Naive thymus-derived CD4-positive, alpha-beta T cell (primary cell): ENCODE data around the gene TMEM167A. TPM values are rescaled to one million over a fixed set of nuclear protein-coding genes. Genes with fewer than 3 reads are reported as not detected.
"Not testable (repeated sequence)": the region's sequence is repeated elsewhere in the genome, so short reads cannot be mapped to it uniquely, and the experiment has no call there.

Experiments
- ATAC-seq: fragments of 150-1000 bp; cut with Tn5 transposase; 2 replicates; pipeline ENCODE4 v1.10.0; 2021; ENCODE audit warnings: mild to moderate bottlenecking, moderate library complexity
- CTCF ChIA-PET: fragments of 350-600 bp; sonication (Branson Sonifier 250); formaldehyde crosslinking; loops from one replicate; lab custom pipeline; 2021; ENCODE audit warnings: antibody characterized with exemption; lab: Charles Lee
- POLR2A ChIA-PET: fragments of 350-600 bp; sonication (Branson Sonifier 250); formaldehyde crosslinking; loops from one replicate; lab custom pipeline; 2021; ENCODE audit warnings: antibody characterized with exemption, inconsistent platforms; lab: Charles Lee
- DNase-seq, 9 donors: peaks; one replicate each; pipeline versions ENCODE4 v3.0.0 to v3.0.0-alpha.2; 2020 to 2022; ENCODE audit warnings: mixed read lengths in 1 of 9
- H3K27ac ChIP-seq: one replicate; pipeline ENCODE4 v1.7.0; 2013; ENCODE audit warnings: mild to moderate bottlenecking, low read depth, low read length, moderate library complexity
- H3K27me3 ChIP-seq, 2 donors: one replicate each; pipeline ENCODE4 v1.7.0; 2013; ENCODE audit warnings: low read length in 2 of 2, mild to moderate bottlenecking in 2 of 2, moderate library complexity in 2 of 2; ENCODE audit not compliant: control insufficient read depth in 2 of 2, insufficient read depth in 2 of 2
- H3K36me3 ChIP-seq, 3 experiments: 1 replicate in 2 of 3; 2 replicates in 1 of 3; pipeline ENCODE4 v1.7.0; 2013; ENCODE audit warnings: low read length in 3 of 3, mild to moderate bottlenecking in 3 of 3, moderate library complexity in 1 of 3; ENCODE audit not compliant: insufficient read depth in 3 of 3, control insufficient read depth in 2 of 3
- H3K4me1 ChIP-seq, 2 donors: one replicate each; pipeline ENCODE4 v1.7.0; 2013; ENCODE audit warnings: low read length in 2 of 2, mild to moderate bottlenecking in 2 of 2, moderate library complexity in 1 of 2; ENCODE audit not compliant: control insufficient read depth in 2 of 2, insufficient read depth in 2 of 2
- H3K4me3 ChIP-seq: 2 replicates; pipeline ENCODE4 v1.7.0; 2013; ENCODE audit warnings: mild to moderate bottlenecking, low read length
- H3K9me3 ChIP-seq, 3 experiments: 1 replicate in 2 of 3; 2 replicates in 1 of 3; pipeline ENCODE4 v1.7.0; 2013; ENCODE audit warnings: low read length in 3 of 3; ENCODE audit not compliant: control insufficient read depth in 2 of 3
- H3K27ac Mint-ChIP-seq, 9 donors: one replicate each; pipeline ENCODE4 v1.8.0; 2020 to 2022; ENCODE audit warnings: mixed read lengths in 9 of 9, mild to moderate bottlenecking in 8 of 9, moderate library complexity in 5 of 9, inconsistent platforms in 2 of 9
- H3K27me3 Mint-ChIP-seq, 5 donors: one replicate each; pipeline ENCODE4 v1.8.0; 2021 to 2022; ENCODE audit warnings: mixed read lengths in 5 of 5, mild to moderate bottlenecking in 1 of 5
- H3K36me3 Mint-ChIP-seq, 5 donors: one replicate each; pipeline ENCODE4 v1.8.0; 2020 to 2022; ENCODE audit warnings: mixed read lengths in 5 of 5, mild to moderate bottlenecking in 3 of 5, inconsistent platforms in 1 of 5
- H3K4me1 Mint-ChIP-seq, 7 donors: one replicate each; pipeline ENCODE4 v1.8.0; 2020 to 2022; ENCODE audit warnings: mixed read lengths in 7 of 7, mild to moderate bottlenecking in 3 of 7, inconsistent platforms in 1 of 7
- H3K4me3 Mint-ChIP-seq, 10 donors: one replicate each; pipeline ENCODE4 v1.8.0; 2020 to 2022; ENCODE audit warnings: mild to moderate bottlenecking in 10 of 10, mixed read lengths in 10 of 10, moderate library complexity in 6 of 10, inconsistent platforms in 2 of 10
- H3K9me3 Mint-ChIP-seq, 11 donors: one replicate each; pipeline ENCODE4 v1.8.0; 2020 to 2022; ENCODE audit warnings: mixed read lengths in 11 of 11, mild to moderate bottlenecking in 4 of 11, inconsistent platforms in 1 of 11, moderate library complexity in 1 of 11
- intact Hi-C, 2 donors: fragments of 100-400 bp; cut with micrococcal nuclease; formaldehyde crosslinking; loops; one replicate each; pipeline ENCODE4 v1.15.1; 2023
- polyA plus RNA-seq, 2 donors: library from polyadenylated mRNA; unstranded; fragments of 300-500 nt; fragmentation: Illumina TruSeq; gene quantifications; one replicate each; pipeline ENCODE4 v1.2.3, GENCODE V29; 2021
- total RNA-seq, 6 experiments: library from RNA in 5 of 6; stranded (reverse) in 5 of 6; gene quantifications; 1 replicate in 5 of 6; 2 replicates in 1 of 6; pipeline ENCODE4 v1.2.3 and lab custom pipeline; 2021 to 2026

Gene TMEM167A
- total and polyA plus RNA-seq, 7 experiments from 2014 or later = 28.6 to 73.4 (median 42.3) TPM

GRCh38 chr5:83077662-83078261, 568 bp upstream of the TMEM167A start:
- H3K9me3 Mint-ChIP-seq = peaks cover 0 to 2% (median 0%) of the 10 kb centered on the region in 11 donors
- DNase-seq = peak in 1 of 9 donors; percentile 11

GRCh38 chr5:83072966-83073365, 4.2 kb downstream of the TMEM167A start:
- Histone ChIP-seq H3K36me3 (peaks cover 0 to 4% (median 0%) of the 10 kb centered on the region in 3 experiments), H3K4me3 (no peak overlapping the region), H3K27ac (no peak overlapping the region), H3K4me1 (peaks cover 9 to 16% of the 10 kb centered on the region in 2 donors), H3K9me3 (no peaks in the 10 kb centered on the region), H3K27me3 (no peaks in the 10 kb centered on the region)
- H3K4me3 Mint-ChIP-seq = peak overlapping the region in 5 of 10 donors; percentile 1 to 97 (median 49)
- intact Hi-C loops = loop anchor here in 1 of 2 donors (10.0 kb wide), 1 partner anchor 1318 kb away; the partner anchor contains the start of gene SSBP2
- peaks cover 0 to 2% (median 0%) of the 10 kb centered on the region in 11 donors for H3K9me3 Mint-ChIP-seq
- peaks cover 7 to 25% (median 18%) of the 10 kb centered on the region in 5 donors for H3K36me3 Mint-ChIP-seq
- DNase-seq = no peak
- ChIA-PET POLR2A (interaction anchor here (0.6 kb wide), 1 partner anchor 1221 kb away, joined by 4 read pairs; no protein-coding TSS in a partner anchor), CTCF (no interaction called here)
- no peaks in the 10 kb centered on the region for H3K27me3 Mint-ChIP-seq
- H3K27ac Mint-ChIP-seq = no peak overlapping the region
- peaks cover 46 to 96% (median 92%) of the 10 kb centered on the region in 7 donors for H3K4me1 Mint-ChIP-seq
- no peak for ATAC-seq

More at GRCh38 chr5:83077662-83078261, 568 bp upstream of the TMEM167A start:
- peak overlapping the region; percentile 78 for H3K4me3 ChIP-seq
- ChIA-PET POLR2A (interaction anchor here (0.6 to 4.1 kb wide), 3 partner anchors 8 to 800 kb away, joined by 3 to 15 read pairs (median 5); partner anchors contain the start of gene RPS23), CTCF (no interaction called here)
- Mint-ChIP-seq H3K27me3 (no peaks in the 10 kb centered on the region), H3K4me1 (peaks cover 30 to 57% (median 55%) of the 10 kb centered on the region in 7 donors), H3K4me3 (peak overlapping the region; percentile 93 to 99 (median 98)), H3K36me3 (peaks cover 7 to 23% (median 18%) of the 10 kb centered on the region in 5 donors), H3K27ac (peak overlapping the region; percentile 95 to 99 (median 97))
- intact Hi-C loops = loop anchor here (1.0 to 10.0 kb wide), 11 partner anchors 16 to 1780 kb away; partner anchors contain the start of genes RPS23 (in 2 of the 2), SSBP2 (in 2 of the 2) and ZCCHC9 (in 2 of the 2)
- peaks cover 5 to 16% of the 10 kb centered on the region in 2 donors for H3K4me1 ChIP-seq
- H3K36me3 ChIP-seq = peaks cover 0 to 4% (median 0%) of the 10 kb centered on the region in 3 experiments
- peak; percentile 0 for ATAC-seq
- peak overlapping the region; percentile 83 for H3K27ac ChIP-seq
- no peaks in the 10 kb centered on the region for H3K27me3 ChIP-seq
- no peaks in the 10 kb centered on the region for H3K9me3 ChIP-seq

- no peaks in the 10 kb centered on the region for H3K36me3 ChIP-seq
- DNase-seq = no peak
- no peaks in the 10 kb centered on the region for H3K27me3 ChIP-seq
- no peaks in the 10 kb centered on the region for H3K9me3 ChIP-seq
- no peaks in the 10 kb centered on the region for H3K9me3 Mint-ChIP-seq
- H3K4me3 ChIP-seq = no peak overlapping the region
- H3K4me3 Mint-ChIP-seq = peak overlapping the region in 5 of 10 donors; percentile 2 to 97 (median 18)
- H3K4me1 Mint-ChIP-seq = peaks cover 50 to 95% (median 85%) of the 10 kb centered on the region in 7 donors
- H3K27ac Mint-ChIP-seq = peak overlapping the region in 1 of 9 donors; percentile 11
- peaks cover 7 to 15% of the 10 kb centered on the region in 2 donors for H3K4me1 ChIP-seq
- POLR2A ChIA-PET = no interaction called here
- H3K36me3 Mint-ChIP-seq = peaks cover 7 to 25% (median 14%) of the 10 kb centered on the region in 5 donors
- CTCF ChIA-PET = interaction anchor here (0.5 kb wide), 1 partner anchor 1220 kb away, joined by 4 read pairs; no protein-coding TSS in a partner anchor
- no peak overlapping the region for H3K27ac ChIP-seq
- H3K27me3 Mint-ChIP-seq = no peaks in the 10 kb centered on the region
- no peak for ATAC-seq
- intact Hi-C loops = loop anchor here in 1 of 2 donors (10.0 kb wide), 1 partner anchor 1317 kb away; the partner anchor contains the start of gene SSBP2
Observed at GRCh38 chr5:83071286-83072051, 5.7 kb downstream of the TMEM167A start.

- ChIA-PET CTCF (no interaction called here), POLR2A (no interaction called here)
- Histone ChIP-seq H3K27ac (no peak overlapping the region), H3K9me3 (no peaks in the 10 kb centered on the region), H3K27me3 (no peaks in the 10 kb centered on the region), H3K36me3 (peaks cover 0 to 3% (median 0%) of the 10 kb centered on the region in 3 experiments), H3K4me1 (peaks cover 0 to 11% of the 10 kb centered on the region in 2 donors), H3K4me3 (no peak overlapping the region)
- Mint-ChIP-seq H3K4me1 (peaks cover 45 to 92% (median 82%) of the 10 kb centered on the region in 7 donors), H3K27ac (no peak overlapping the region), H3K36me3 (peaks cover 5 to 24% (median 15%) of the 10 kb centered on the region in 5 donors), H3K4me3 (peak overlapping the region in 3 of 10 donors; percentile 4 to 39 (median 31)), H3K9me3 (no peaks in the 10 kb centered on the region), H3K27me3 (no peaks in the 10 kb centered on the region)
- ATAC-seq (no peak), DNase-seq (no peak)
- intact Hi-C loops = no loop called here
Observed at GRCh38 chr5:83069096-83069799, 7.9 kb downstream of the TMEM167A start.

- H3K36me3 ChIP-seq, POLR2A ChIA-PET, intact Hi-C loops, H3K4me3 Mint-ChIP-seq, H3K27me3 Mint-ChIP-seq, ATAC-seq, H3K27ac ChIP-seq, H3K4me3 ChIP-seq, H3K27ac Mint-ChIP-seq, H3K9me3 ChIP-seq, H3K27me3 ChIP-seq, H3K9me3 Mint-ChIP-seq, DNase-seq, CTCF ChIA-PET: not testable (repeated sequence)
- H3K4me1 ChIP-seq = peaks cover 0 to 11% of the 10 kb centered on the region in 2 donors
- Mint-ChIP-seq H3K4me1 (peaks cover 33 to 87% (median 70%) of the 10 kb centered on the region in 7 donors), H3K36me3 (peaks cover 0 to 11% (median 7%) of the 10 kb centered on the region in 5 donors)
Observed at GRCh38 chr5:83067377-83067776, 9.8 kb downstream of the TMEM167A start.
